ENCODE results near the gene HMG20A.

DNA sequence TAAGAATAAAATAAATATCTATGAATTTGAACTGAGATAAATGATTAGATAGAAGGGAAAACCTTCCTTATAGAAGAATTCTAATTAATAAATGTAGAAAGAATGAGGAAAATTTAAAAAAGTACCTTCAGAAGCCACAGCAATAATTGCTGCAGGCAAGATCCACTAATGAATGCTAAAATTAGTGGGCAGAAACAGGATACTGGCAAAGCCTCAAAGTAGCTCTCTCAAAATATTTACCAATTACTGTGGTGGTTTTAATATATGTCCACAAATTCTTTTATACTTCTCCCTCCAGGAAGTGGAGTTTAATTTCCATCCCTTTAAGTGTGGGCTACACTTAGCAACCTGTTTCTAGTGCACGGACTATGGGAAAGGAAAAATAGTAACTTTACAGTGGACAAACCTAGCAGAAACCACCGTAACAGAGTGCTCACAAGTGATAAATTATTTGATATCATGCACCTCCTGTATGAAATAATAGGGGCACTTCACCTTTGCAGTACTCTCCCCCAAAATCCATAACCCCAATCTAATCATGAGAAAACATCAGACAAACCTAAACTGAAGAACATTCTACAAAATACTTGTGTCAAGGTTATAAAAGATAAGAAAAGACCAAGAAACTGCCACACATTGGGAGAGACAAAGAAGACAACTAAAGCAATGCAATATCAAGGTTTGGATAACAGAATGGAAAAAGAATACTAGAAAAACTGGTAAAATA is 7.6 kb upstream of the HMG20A start:
- no peak for TF ChIP-seq CTCF (IDR thresholded peaks at IDR 0.05)
- no peak for TF ChIP-seq POLR2A (IDR thresholded peaks at IDR 0.05)
